Astrocyte (in vitro differentiated cells and primary cell): ENCODE measurements around the gene KCTD11. TPM values are rescaled to one million over a fixed set of nuclear protein-coding genes. Genes with fewer than 3 reads are reported as not detected.

Experiments
- DNase-seq: peaks from one replicate; pipeline ENCODE4 v3.0.0-alpha.2; 2010; ENCODE audit warnings: low read depth
- FAIRE-seq: peaks from 2 replicates; lab custom pipeline; 2011; peaks lifted over from hg19 to GRCh38; lab: Jason Lieb, UNC
- H2AFZ ChIP-seq: 2 replicates; pipeline ENCODE4 v1.6.0; 2012; ENCODE audit warnings: low read depth, low read length, inconsistent platforms
- H3K27ac ChIP-seq: 2 replicates; pipeline ENCODE4 v1.5.1; 2011; ENCODE audit warnings: low read depth, low read length, inconsistent platforms
- H3K27me3 ChIP-seq: 2 replicates; pipeline ENCODE4 v1.6.0; 2011; ENCODE audit warnings: low read length, inconsistent platforms; ENCODE audit not compliant: insufficient read depth
- H3K36me3 ChIP-seq: 2 replicates; pipeline ENCODE4 v1.5.1; 2011; ENCODE audit warnings: low read length, inconsistent platforms; ENCODE audit not compliant: insufficient read depth
- H3K4me1 ChIP-seq: 2 replicates; pipeline ENCODE4 v1.5.1; 2011; ENCODE audit warnings: low read length, inconsistent platforms; ENCODE audit not compliant: insufficient read depth
- H3K4me2 ChIP-seq: 2 replicates; pipeline ENCODE4 v1.6.0; 2012; ENCODE audit warnings: low read length, inconsistent platforms
- H3K4me3 ChIP-seq: 2 replicates; pipeline ENCODE4 v1.5.1; 2011; ENCODE audit warnings: low read depth, mild to moderate bottlenecking, low read length, inconsistent platforms; ENCODE audit not compliant: insufficient read depth
- H3K79me2 ChIP-seq: 2 replicates; pipeline ENCODE4 v1.6.0; 2012; ENCODE audit warnings: mild to moderate bottlenecking, low read length, inconsistent platforms; ENCODE audit not compliant: insufficient read depth
- H3K9ac ChIP-seq: 2 replicates; pipeline ENCODE4 v1.6.0; 2012; ENCODE audit warnings: mild to moderate bottlenecking, low read length, inconsistent platforms
- H3K9me3 ChIP-seq: 2 replicates; pipeline ENCODE4 v1.5.1; 2012; ENCODE audit warnings: low read depth, mild to moderate bottlenecking, low read length, inconsistent platforms; ENCODE audit not compliant: insufficient read depth
- H4K20me1 ChIP-seq: 2 replicates; pipeline ENCODE4 v1.6.0; 2012; ENCODE audit warnings: low read length, inconsistent platforms; ENCODE audit not compliant: insufficient read depth
- H3K27ac Mint-ChIP-seq: one replicate; pipeline ENCODE4 v1.8.0; 2021; ENCODE audit warnings: mild to moderate bottlenecking, mixed read lengths; ENCODE audit not compliant: unreplicated experiment
- H3K27me3 Mint-ChIP-seq: one replicate; pipeline ENCODE4 v1.8.0; 2021; ENCODE audit warnings: low read depth, mixed read lengths; ENCODE audit not compliant: unreplicated experiment
- H3K36me3 Mint-ChIP-seq: one replicate; pipeline ENCODE4 v1.8.0; 2021; ENCODE audit warnings: low read depth, mixed read lengths; ENCODE audit not compliant: unreplicated experiment
- H3K4me1 Mint-ChIP-seq: one replicate; pipeline ENCODE4 v1.8.0; 2021; ENCODE audit warnings: low read depth, mixed read lengths; ENCODE audit not compliant: unreplicated experiment
- H3K4me3 Mint-ChIP-seq: one replicate; pipeline ENCODE4 v1.8.0; 2021; ENCODE audit warnings: mild to moderate bottlenecking, moderate library complexity, mixed read lengths; ENCODE audit not compliant: unreplicated experiment
- H3K9me3 Mint-ChIP-seq: one replicate; pipeline ENCODE4 v1.8.0; 2021; ENCODE audit warnings: mild to moderate bottlenecking, mixed read lengths; ENCODE audit not compliant: unreplicated experiment
- CTCF ChIP-seq: IDR thresholded peaks from 2 replicates; pipeline ENCODE4 v1.5.1; 2011; ENCODE audit warnings: low read depth, mild to moderate bottlenecking, inconsistent platforms, low read length, moderate library complexity; ENCODE audit not compliant: insufficient read depth
- EZH2 ChIP-seq: IDR thresholded peaks from 2 replicates; pipeline ENCODE4 v1.6.1; 2012; ENCODE audit warnings: mild to moderate bottlenecking, low read length, inconsistent platforms; ENCODE audit not compliant: insufficient read depth
- total RNA-seq: library from RNA; stranded (reverse); gene quantifications from 2 replicates; pipeline ENCODE4 v1.2.1, GENCODE V29; 2021

KCTD11 gene
- total RNA-seq, 1 donor from 2014 or later = 31.6 TPM

GRCh38 chr17:7318121-7318860, 33.7 kb upstream of the KCTD11 start:
- Histone ChIP-seq H3K27me3 (no peaks in the 10 kb centered on the region), H2AFZ (no peak overlapping the region), H4K20me1 (peaks cover 16% of the 10 kb centered on the region), H3K4me3 (no peak overlapping the region), H3K36me3 (peaks cover 16% of the 10 kb centered on the region), H3K9me3 (no peaks in the 10 kb centered on the region), H3K4me2 (no peak overlapping the region), H3K79me2 (peaks cover 11% of the 10 kb centered on the region), H3K9ac (no peak overlapping the region), H3K27ac (no peak overlapping the region), H3K4me1 (peaks cover 20% of the 10 kb centered on the region)
- no peak for DNase-seq
- Mint-ChIP-seq H3K27ac (no peak overlapping the region), H3K9me3 (no peaks in the 10 kb centered on the region), H3K36me3 (peaks cover 18% of the 10 kb centered on the region), H3K4me3 (peak overlapping the region; percentile 45), H3K4me1 (peaks cover 14% of the 10 kb centered on the region), H3K27me3 (no peaks in the 10 kb centered on the region)
- no peak for FAIRE-seq
- TF ChIP-seq EZH2 (no peak), CTCF (no peak)

GRCh38 chr17:7321466-7321865, 30.5 kb upstream of the KCTD11 start:
- Histone ChIP-seq H3K27me3 (no peaks in the 10 kb centered on the region), H3K79me2 (peaks cover 4% of the 10 kb centered on the region), H2AFZ (no peak overlapping the region), H3K4me3 (no peak overlapping the region), H3K9me3 (no peaks in the 10 kb centered on the region), H3K27ac (no peak overlapping the region), H3K4me1 (no peaks in the 10 kb centered on the region), H4K20me1 (peaks cover 4% of the 10 kb centered on the region), H3K9ac (no peak overlapping the region), H3K36me3 (peaks cover 16% of the 10 kb centered on the region), H3K4me2 (no peak overlapping the region)
- H3K36me3 Mint-ChIP-seq = peaks cover 25% of the 10 kb centered on the region
- no peaks in the 10 kb centered on the region for H3K9me3 Mint-ChIP-seq
- no peaks in the 10 kb centered on the region for H3K27me3 Mint-ChIP-seq
- FAIRE-seq = no peak
- no peak overlapping the region for H3K27ac Mint-ChIP-seq
- DNase-seq = no peak
- peaks cover under 1% of the 10 kb centered on the region for H3K4me1 Mint-ChIP-seq
- no peak overlapping the region for H3K4me3 Mint-ChIP-seq
- TF ChIP-seq CTCF (no peak), EZH2 (no peak)
